ENCODE measurements around the gene CDH6. TPM values are rescaled to one million over a fixed set of nuclear protein-coding genes. Genes with fewer than 3 reads are reported as not detected.

Gene CDH6
- total RNA-seq, 1 experiment from 2014 or later = 2.3 TPM

DNA sequence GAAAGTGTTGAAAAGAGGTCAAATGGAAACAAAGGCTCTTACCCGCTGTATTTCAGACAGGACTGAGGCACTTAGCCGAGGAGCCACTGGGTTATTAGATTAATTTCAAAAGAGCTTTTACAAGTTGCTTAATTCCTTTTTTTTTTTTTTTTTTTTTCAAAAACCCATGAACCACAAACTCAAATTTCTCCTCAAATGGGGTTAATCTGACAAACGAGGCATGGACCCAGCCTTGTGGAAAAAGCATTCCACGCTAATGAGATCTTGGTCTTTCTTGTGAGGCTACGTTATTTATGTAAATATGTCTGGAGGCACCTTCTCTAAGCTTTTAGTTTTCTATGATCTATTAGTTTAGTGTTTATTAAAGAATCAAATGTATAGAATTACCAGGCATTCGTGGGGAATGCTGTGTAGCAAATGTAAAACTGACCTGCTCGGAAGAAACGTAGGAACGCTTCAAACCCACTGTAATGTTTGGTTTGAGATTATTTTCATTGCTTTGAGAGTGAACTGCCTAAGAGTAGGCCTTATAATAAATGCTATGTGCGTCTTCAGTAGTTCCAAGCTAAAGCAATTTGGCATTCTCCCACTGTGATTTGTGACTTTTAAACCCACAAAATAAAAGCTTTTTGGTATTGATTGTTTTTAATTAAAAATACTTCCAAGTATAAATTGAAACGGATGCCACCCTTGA, 134.7 kb downstream of the CDH6 start:
- H3K27me3 Mint-ChIP-seq (ENCODE audit: unreplicated experiment) = no peaks in the 10 kb centered on the region
- H3K27ac Mint-ChIP-seq (ENCODE audit: unreplicated experiment) = no peak overlapping the region
- H3K4me1 Mint-ChIP-seq (ENCODE audit: low read depth, unreplicated experiment) = no peaks in the 10 kb centered on the region
- no peak overlapping the region for H3K4me3 Mint-ChIP-seq (ENCODE audit: low read depth, unreplicated experiment)
- no peaks in the 10 kb centered on the region for H3K36me3 Mint-ChIP-seq (ENCODE audit: insufficient read depth, unreplicated experiment)
- intact Hi-C loops (cut with micrococcal nuclease; ENCODE audit: unreplicated experiment) = no loop called here
- no peaks in the 10 kb centered on the region for H3K9me3 Mint-ChIP-seq (ENCODE audit: low read depth, unreplicated experiment)
- TF ChIP-seq, protein P1, sequence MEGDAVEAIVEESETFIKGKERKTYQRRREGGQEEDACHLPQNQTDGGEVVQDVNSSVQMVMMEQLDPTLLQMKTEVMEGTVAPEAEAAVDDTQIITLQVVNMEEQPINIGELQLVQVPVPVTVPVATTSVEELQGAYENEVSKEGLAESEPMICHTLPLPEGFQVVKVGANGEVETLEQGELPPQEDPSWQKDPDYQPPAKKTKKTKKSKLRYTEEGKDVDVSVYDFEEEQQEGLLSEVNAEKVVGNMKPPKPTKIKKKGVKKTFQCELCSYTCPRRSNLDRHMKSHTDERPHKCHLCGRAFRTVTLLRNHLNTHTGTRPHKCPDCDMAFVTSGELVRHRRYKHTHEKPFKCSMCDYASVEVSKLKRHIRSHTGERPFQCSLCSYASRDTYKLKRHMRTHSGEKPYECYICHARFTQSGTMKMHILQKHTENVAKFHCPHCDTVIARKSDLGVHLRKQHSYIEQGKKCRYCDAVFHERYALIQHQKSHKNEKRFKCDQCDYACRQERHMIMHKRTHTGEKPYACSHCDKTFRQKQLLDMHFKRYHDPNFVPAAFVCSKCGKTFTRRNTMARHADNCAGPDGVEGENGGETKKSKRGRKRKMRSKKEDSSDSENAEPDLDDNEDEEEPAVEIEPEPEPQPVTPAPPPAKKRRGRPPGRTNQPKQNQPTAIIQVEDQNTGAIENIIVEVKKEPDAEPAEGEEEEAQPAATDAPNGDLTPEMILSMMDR (IDR thresholded peaks at IDR 0.05; ENCODE audit: unreplicated experiment) = no peak
- no TSS peak for BruUV-seq (replicated peaks)
- CTCF ChIA-PET = interaction anchor here (0.7 to 0.9 kb wide), 2 partner anchors 38 to 672 kb away, joined by 3 to 4 read pairs; no protein-coding TSS in a partner anchor
- DNase-seq = no peak

DNA sequence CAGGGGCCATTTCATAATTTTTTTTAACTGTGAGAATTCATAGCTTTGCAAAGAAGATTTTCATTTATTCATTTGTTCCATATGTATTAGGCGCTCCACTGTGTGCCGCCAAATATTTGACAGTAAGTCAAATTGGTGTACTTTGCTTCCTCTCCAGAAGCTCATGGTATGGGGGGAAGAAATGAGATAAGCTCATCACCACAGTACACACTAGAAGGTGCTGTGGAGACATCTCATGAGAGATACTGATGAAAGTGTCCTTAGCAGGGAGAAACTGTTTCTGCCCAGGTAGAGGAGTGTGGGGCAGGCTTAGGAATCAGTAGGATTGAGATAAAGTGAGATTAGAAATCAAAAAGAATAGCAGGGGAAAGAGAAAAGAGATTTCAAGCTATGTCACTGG, 136.2 kb downstream of the CDH6 start:
- TF ChIP-seq, protein P1 (IDR thresholded peaks at IDR 0.05; ENCODE audit: unreplicated experiment) = no peak
- CTCF ChIA-PET = interaction anchor here (0.7 to 0.8 kb wide), 2 partner anchors 16 to 175 kb away, joined by 4 to 9 read pairs; no protein-coding TSS in a partner anchor
- intact Hi-C loops (cut with micrococcal nuclease; ENCODE audit: unreplicated experiment) = no loop called here
- H3K9me3 Mint-ChIP-seq (ENCODE audit: low read depth, unreplicated experiment) = no peaks in the 10 kb centered on the region
- no peaks in the 10 kb centered on the region for H3K36me3 Mint-ChIP-seq (ENCODE audit: insufficient read depth, unreplicated experiment)
- no peak overlapping the region for H3K27ac Mint-ChIP-seq (ENCODE audit: unreplicated experiment)
- no TSS peak for BruUV-seq (replicated peaks)
- no peak for DNase-seq
- no peak overlapping the region for H3K4me3 Mint-ChIP-seq (ENCODE audit: low read depth, unreplicated experiment)
- H3K4me1 Mint-ChIP-seq (ENCODE audit: low read depth, unreplicated experiment) = no peaks in the 10 kb centered on the region
- no peaks in the 10 kb centered on the region for H3K27me3 Mint-ChIP-seq (ENCODE audit: unreplicated experiment)

- H3K27ac Mint-ChIP-seq (ENCODE audit: unreplicated experiment) = no peak overlapping the region
- no peaks in the 10 kb centered on the region for H3K36me3 Mint-ChIP-seq (ENCODE audit: insufficient read depth, unreplicated experiment)
- BruUV-seq (replicated peaks) = no TSS peak
- no peaks in the 10 kb centered on the region for H3K9me3 Mint-ChIP-seq (ENCODE audit: low read depth, unreplicated experiment)
- intact Hi-C loops (cut with micrococcal nuclease; ENCODE audit: unreplicated experiment) = no loop called here
- DNase-seq = no peak
- no peak overlapping the region for H3K4me3 Mint-ChIP-seq (ENCODE audit: low read depth, unreplicated experiment)
- no peaks in the 10 kb centered on the region for H3K27me3 Mint-ChIP-seq (ENCODE audit: unreplicated experiment)
- H3K4me1 Mint-ChIP-seq (ENCODE audit: low read depth, unreplicated experiment) = no peaks in the 10 kb centered on the region
- TF ChIP-seq, protein P1 (IDR thresholded peaks at IDR 0.05; ENCODE audit: unreplicated experiment) = no peak
- CTCF ChIA-PET = no interaction called here
These were observed 138.7 kb downstream of the CDH6 start for GRCh38 chr5:31332160-31332559.

DNA sequence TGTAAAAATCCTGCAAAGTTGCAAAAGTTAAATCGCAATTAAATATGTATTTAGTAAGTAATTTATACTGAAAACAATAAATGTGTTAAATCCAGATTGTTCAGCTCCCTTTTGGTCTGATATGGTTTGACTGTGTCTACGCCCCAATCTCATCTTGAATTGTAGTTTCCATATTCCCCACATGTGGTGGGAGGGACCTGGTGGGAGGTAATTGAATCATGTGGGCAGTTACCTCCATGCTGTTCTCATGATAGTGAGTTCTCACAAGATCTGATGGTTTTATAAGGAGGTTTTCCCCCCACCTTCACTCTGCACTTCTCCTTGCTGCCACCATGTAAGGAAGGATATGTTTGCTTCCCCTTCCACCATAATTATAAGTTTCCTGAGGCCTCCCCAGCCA, 140.0 kb downstream of the CDH6 start:
- DNase-seq = no peak
- H3K36me3 Mint-ChIP-seq (ENCODE audit: insufficient read depth, unreplicated experiment) = no peaks in the 10 kb centered on the region
- intact Hi-C loops (cut with micrococcal nuclease; ENCODE audit: unreplicated experiment) = no loop called here
- no TSS peak for BruUV-seq (replicated peaks)
- CTCF ChIA-PET = no interaction called here
- no peak overlapping the region for H3K27ac Mint-ChIP-seq (ENCODE audit: unreplicated experiment)
- H3K27me3 Mint-ChIP-seq (ENCODE audit: unreplicated experiment) = no peaks in the 10 kb centered on the region
- TF ChIP-seq, protein P1 (IDR thresholded peaks at IDR 0.05; ENCODE audit: unreplicated experiment) = no peak
- no peaks in the 10 kb centered on the region for H3K9me3 Mint-ChIP-seq (ENCODE audit: low read depth, unreplicated experiment)
- H3K4me3 Mint-ChIP-seq (ENCODE audit: low read depth, unreplicated experiment) = no peak overlapping the region
- no peaks in the 10 kb centered on the region for H3K4me1 Mint-ChIP-seq (ENCODE audit: low read depth, unreplicated experiment)
